HFF-Myc (cell line): ENCODE results near the gene TMSB15A.
"Not testable (repeated sequence)": the region's sequence is repeated elsewhere in the genome, so short reads cannot be mapped to it uniquely, and the experiment has no call there.

Experiments used
- DNase-seq: peaks from one replicate; pipeline ENCODE4 v3.0.0-alpha.2; 2011; ENCODE audit warnings: low read depth; ENCODE audit errors: extremely low read depth
- H3K4me3 ChIP-seq: replicated peaks from 2 replicates; pipeline ENCODE4 v1.5.1; 2011; ENCODE audit warnings: low read depth, mild to moderate bottlenecking, control low read depth, low read length
- TF ChIP-seq, protein P1 (sequence below): IDR thresholded peaks from 2 replicates; pipeline ENCODE4 v1.5.1; 2012; ENCODE audit warnings: mild to moderate bottlenecking, low read depth, low read length, control low read depth; ENCODE audit errors: missing control alignments

TMSB15A gene

DNA sequence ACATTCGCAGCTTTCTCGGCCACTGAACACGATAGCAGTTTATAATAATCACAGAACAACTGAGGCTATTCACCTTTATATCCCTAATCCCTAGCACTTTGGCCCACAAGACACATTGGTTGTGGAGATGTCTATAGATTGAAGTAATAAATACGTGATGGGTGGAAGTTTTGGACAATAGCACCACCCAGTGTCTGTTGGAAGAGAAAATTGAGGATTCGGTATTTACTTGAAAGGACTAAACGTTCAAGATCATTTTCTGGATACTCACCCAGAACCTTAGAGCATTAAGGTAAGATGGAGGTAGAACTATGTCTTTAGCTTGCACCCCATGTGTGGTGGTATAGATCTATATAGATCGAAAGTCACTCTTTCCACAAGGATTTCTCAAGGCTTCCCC, 787 bp upstream of the TMSB15A start:
- no peak overlapping the region for H3K4me3 ChIP-seq
- TF ChIP-seq, protein P1, sequence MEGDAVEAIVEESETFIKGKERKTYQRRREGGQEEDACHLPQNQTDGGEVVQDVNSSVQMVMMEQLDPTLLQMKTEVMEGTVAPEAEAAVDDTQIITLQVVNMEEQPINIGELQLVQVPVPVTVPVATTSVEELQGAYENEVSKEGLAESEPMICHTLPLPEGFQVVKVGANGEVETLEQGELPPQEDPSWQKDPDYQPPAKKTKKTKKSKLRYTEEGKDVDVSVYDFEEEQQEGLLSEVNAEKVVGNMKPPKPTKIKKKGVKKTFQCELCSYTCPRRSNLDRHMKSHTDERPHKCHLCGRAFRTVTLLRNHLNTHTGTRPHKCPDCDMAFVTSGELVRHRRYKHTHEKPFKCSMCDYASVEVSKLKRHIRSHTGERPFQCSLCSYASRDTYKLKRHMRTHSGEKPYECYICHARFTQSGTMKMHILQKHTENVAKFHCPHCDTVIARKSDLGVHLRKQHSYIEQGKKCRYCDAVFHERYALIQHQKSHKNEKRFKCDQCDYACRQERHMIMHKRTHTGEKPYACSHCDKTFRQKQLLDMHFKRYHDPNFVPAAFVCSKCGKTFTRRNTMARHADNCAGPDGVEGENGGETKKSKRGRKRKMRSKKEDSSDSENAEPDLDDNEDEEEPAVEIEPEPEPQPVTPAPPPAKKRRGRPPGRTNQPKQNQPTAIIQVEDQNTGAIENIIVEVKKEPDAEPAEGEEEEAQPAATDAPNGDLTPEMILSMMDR, result no peak
- no peak for DNase-seq

DNA sequence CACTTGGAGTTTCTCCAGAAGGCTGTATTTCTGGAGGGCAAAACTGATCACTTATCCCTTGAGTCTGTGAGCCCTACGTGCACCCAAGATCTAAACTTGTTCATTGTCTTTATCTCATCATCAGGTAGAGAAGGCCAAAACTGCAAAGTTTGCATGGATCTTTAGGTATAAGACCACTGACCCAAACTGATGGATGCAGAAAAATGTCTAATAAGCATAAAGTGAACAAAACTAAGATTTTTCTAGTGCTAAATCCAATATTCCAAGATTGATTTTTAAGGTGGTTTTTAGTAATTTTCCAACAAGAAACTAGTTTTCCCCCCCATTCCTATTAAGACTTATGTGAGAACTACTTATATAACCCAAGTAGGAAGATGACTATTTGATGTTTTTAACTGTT, 2.0 kb downstream of the TMSB15A start:
- TF ChIP-seq, protein P1, result no peak
- H3K4me3 ChIP-seq, result no peak overlapping the region
- no peak for DNase-seq

- H3K4me3 ChIP-seq, result no peak overlapping the region
- TF ChIP-seq, protein P1, result no peak
- DNase-seq, result no peak
Measured at GRCh38 chrX:102498732-102499131, 17.8 kb downstream of the TMSB15A start.

- no peak for DNase-seq
- TF ChIP-seq, protein P1, result no peak
Measured at GRCh38 chrX:102491766-102492165, 24.8 kb downstream of the TMSB15A start.

GRCh38 chrX:102478765-102479164, 37.8 kb downstream of the TMSB15A start:
- DNase-seq, H3K4me3 ChIP-seq: not testable (repeated sequence)

More at GRCh38 chrX:102491766-102492165, 24.8 kb downstream of the TMSB15A start:
- no peak overlapping the region for H3K4me3 ChIP-seq

DNA sequence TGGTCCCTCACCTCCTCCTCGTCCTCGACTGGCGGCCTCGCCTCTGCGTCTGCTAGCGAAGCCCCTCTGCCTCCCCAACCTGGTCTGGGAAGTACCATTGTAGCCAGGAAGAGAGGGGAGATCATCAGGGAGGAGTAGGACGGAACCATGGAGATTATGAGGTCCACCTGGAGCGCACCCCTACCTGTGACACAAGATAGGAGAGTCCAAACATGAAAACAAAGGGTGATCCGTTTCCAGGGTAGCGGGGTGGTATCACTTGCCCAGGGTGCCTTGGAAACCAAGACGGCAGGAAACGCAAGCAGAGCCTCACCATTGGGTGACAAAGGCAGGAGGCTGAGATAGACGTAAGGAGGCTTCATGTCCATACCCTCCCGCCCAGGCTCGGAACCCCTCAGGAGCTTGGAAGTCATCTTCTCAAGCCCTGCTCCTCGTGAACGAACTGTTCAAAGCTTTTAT, 44.7 kb downstream of the TMSB15A start, which contains the start of gene TCP11X2:
TCP11X2 (minus strand) TSS at position 51 of the 459 bp plus-strand sequence.
- DNase-seq, H3K4me3 ChIP-seq: not testable (repeated sequence)

DNA sequence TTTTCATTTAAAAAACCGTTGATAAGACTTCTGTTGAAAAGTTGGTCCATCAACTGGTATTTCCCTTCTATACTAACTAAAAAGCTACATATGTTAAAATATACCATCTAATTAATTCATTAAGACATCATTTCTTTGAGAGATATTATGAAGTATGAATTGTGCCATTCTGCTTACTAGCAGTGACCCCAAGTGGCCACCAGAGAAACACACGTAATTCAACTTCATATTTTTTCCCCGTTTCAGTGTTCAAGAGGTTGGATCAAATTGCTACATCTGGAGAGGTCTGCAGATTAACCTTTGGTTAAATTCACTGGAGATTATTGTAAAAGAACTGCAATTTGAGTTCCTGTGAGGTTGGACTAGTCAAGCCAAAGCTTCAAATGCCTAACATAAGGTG, 46.3 kb downstream of the TMSB15A start:
- DNase-seq, H3K4me3 ChIP-seq: not testable (repeated sequence)
